ENCODE results near the gene ARFIP1. TPM values are rescaled to one million over a fixed set of nuclear protein-coding genes. Genes with fewer than 3 reads are reported as not detected.

Gene ARFIP1
- total and polyA plus RNA-seq, 9 of the 15 experiments (the other 6 are each of a cell fraction or from before 2014, with no cell fraction given): 14.1 to 25.1 (median 20.9) TPM

- no peak for TF ChIP-seq CEBPZ (IDR thresholded peaks at IDR 0.05; ENCODE audit: borderline replicate concordance, low read depth, low read length)
- peak; percentile 31; the same call in 1 of the 2 replicates for TF ChIP-seq TAL1 (IDR thresholded peaks at IDR 0.05)
- no peak for TF ChIP-seq HDAC2 (IDR thresholded peaks at IDR 0.05)
- no peak for TF ChIP-seq GTF2F1 (IDR thresholded peaks at IDR 0.05; ENCODE audit: low read depth, low read length)
- no peak for TF ChIP-seq CREBBP (IDR thresholded peaks at IDR 0.05; ENCODE audit: low read depth, low read length)
- no peak for TF ChIP-seq PRMT5 (CRISPR knock-in tag; IDR thresholded peaks at IDR 0.05)
- no peak for TF ChIP-seq E4F1 (CRISPR knock-in tag; IDR thresholded peaks at IDR 0.05; ENCODE audit: borderline replicate concordance)
- no peak for TF ChIP-seq ILF3 (IDR thresholded peaks at IDR 0.05; ENCODE audit: borderline replicate concordance)
- TF ChIP-seq ZNF644 (tag; IDR thresholded peaks at IDR 0.05; ENCODE audit: low read depth): no peak
- TF ChIP-seq PHB (CRISPR knock-in tag; IDR thresholded peaks at IDR 0.05): no peak
- TF ChIP-seq CTBP1 (IDR thresholded peaks at IDR 0.05; ENCODE audit: borderline replicate concordance): peak; percentile 38; the same call in 1 of the 2 replicates
- no peak for TF ChIP-seq BRD4 (IDR thresholded peaks at IDR 0.05)
- no peak for TF ChIP-seq MEF2A (IDR thresholded peaks at IDR 0.05; ENCODE audit: control insufficient read depth, low read depth, low read length)
- no peak for TF ChIP-seq TCF7L2 (IDR thresholded peaks at IDR 0.05; ENCODE audit: low read depth, low read length)
- no peak for TF ChIP-seq NEUROD1 (IDR thresholded peaks at IDR 0.05; ENCODE audit: borderline replicate concordance, low read depth, low read length, partially characterized antibody)
- no peak for TF ChIP-seq TEAD1 (CRISPR knock-in tag; IDR thresholded peaks at IDR 0.05)
- no peak for TF ChIP-seq HMBOX1 (IDR thresholded peaks at IDR 0.05)
- TF ChIP-seq L3MBTL2 (IDR thresholded peaks at IDR 0.05): no peak
- TF ChIP-seq ELF1 (tag; IDR thresholded peaks at IDR 0.05): no peak
These were observed 157.8 kb downstream of the ARFIP1 start (continued) for GRCh38 chr4:152937336-152938236.
